ENCODE measurements around the gene USP21. TPM values are rescaled to one million over a fixed set of nuclear protein-coding genes. Genes with fewer than 3 reads are reported as not detected.
"Not testable (repeated sequence)": the region's sequence is repeated elsewhere in the genome, so short reads cannot be mapped to it uniquely, and the experiment has no call there.

Gene USP21
- total RNA-seq = 11.1 TPM

- Histone ChIP-seq H3K9me3 (ENCODE audit: low read depth, low read length) (no peaks in the 10 kb centered on the region), H3K4me1 (ENCODE audit: insufficient read depth, low read length) (peaks cover 34% of the 10 kb centered on the region), H3K27me3 (ENCODE audit: insufficient read depth, low read length) (no peaks in the 10 kb centered on the region), H3K4me3 (ENCODE audit: low read length) (peak within 1 kb of the TSS; percentile 73)
These were observed at the start of gene USP21 for GRCh38 chr1:161159087-161159912. USP21 (plus strand) TSS chr1:161159500; CDS start chr1:161160641, 1,141 bp downstream.

DNA sequence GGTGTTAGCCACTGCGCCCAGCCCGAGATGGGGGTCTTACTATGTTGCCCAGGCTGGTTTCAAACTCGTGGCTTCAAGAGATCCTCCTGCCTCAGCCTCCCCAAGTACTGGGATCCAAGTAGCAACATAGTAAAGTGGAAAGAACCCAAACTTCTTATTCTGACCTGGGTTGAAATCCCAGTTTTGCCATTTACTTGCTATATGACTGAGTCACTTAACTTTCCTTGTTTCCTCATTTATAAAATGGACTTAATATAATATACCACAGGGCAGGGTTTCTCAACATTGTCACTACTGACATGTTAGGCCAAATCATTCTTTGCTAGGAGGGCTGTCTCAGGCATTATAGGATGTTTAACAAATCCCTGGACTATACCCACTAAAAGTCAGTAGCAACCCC is 48.2 kb upstream of the USP21 start:
- Histone ChIP-seq H3K4me3 (ENCODE audit: low read length) (no peak overlapping the region), H3K9me3 (ENCODE audit: low read depth, low read length) (no peaks in the 10 kb centered on the region), H3K4me1 (ENCODE audit: insufficient read depth, low read length) (peaks cover 39% of the 10 kb centered on the region), H3K27me3 (ENCODE audit: insufficient read depth, low read length) (no peaks in the 10 kb centered on the region)

GRCh38 chr1:161111527-161111926 is 47.8 kb upstream of the USP21 start:
- Histone ChIP-seq H3K9me3 (ENCODE audit: low read depth, low read length) (no peaks in the 10 kb centered on the region), H3K27me3 (ENCODE audit: insufficient read depth, low read length) (no peaks in the 10 kb centered on the region), H3K4me3 (ENCODE audit: low read length) (no peak overlapping the region), H3K4me1 (ENCODE audit: insufficient read depth, low read length) (peaks cover 43% of the 10 kb centered on the region)

DNA sequence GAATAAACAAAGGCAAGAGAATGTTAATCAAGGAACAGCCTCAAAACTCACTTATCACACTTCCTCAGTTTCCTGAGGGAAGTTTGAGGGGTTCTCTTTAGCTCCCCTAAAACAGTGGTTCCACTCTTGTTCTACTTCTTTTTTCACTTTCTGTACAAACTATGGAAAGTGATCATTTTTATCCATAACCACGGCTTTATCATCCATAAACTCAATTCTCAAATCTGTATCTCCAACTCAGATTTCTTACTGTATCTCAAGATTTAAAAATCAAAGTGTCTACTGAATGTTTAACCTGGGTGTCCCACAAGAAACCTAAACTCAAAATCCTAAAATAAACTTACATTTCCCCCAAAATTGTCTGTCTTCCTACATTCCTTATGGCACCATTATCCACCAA is 45.4 kb upstream of the USP21 start:
- no peaks in the 10 kb centered on the region for H3K9me3 ChIP-seq (ENCODE audit: low read depth, low read length)
- no peaks in the 10 kb centered on the region for H3K27me3 ChIP-seq (ENCODE audit: insufficient read depth, low read length)
- no peak overlapping the region for H3K4me3 ChIP-seq (ENCODE audit: low read length)
- H3K4me1 ChIP-seq (ENCODE audit: insufficient read depth, low read length) = peaks cover 60% of the 10 kb centered on the region

DNA sequence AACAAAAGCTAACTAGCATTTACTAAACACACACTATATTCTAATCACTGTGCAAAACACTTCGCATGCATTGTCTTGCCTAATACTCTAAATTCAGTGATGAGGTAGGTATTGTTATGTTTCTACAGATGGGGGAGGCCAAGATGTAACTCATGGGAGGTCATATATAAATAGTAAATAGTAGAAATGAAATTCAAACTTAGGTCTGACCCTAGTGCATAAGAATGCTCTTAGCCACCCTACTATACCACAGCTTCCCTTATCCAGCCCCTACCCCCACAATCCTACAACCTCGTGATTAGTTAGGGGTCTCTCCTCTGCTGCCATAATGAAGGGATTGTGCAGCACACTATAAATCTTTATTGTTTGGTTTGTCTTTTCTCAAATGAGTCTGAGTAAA is 44.7 kb upstream of the USP21 start:
- Histone ChIP-seq H3K9me3 (ENCODE audit: low read depth, low read length) (no peaks in the 10 kb centered on the region), H3K4me1 (ENCODE audit: insufficient read depth, low read length) (peaks cover 67% of the 10 kb centered on the region), H3K27me3 (ENCODE audit: insufficient read depth, low read length) (no peaks in the 10 kb centered on the region), H3K4me3 (ENCODE audit: low read length) (no peak overlapping the region)

GRCh38 chr1:161115132-161115711 is 44.1 kb upstream of the USP21 start:
- Histone ChIP-seq H3K4me1 (ENCODE audit: insufficient read depth, low read length) (peaks cover 73% of the 10 kb centered on the region), H3K27me3 (ENCODE audit: insufficient read depth, low read length) (no peaks in the 10 kb centered on the region), H3K9me3 (ENCODE audit: low read depth, low read length) (no peaks in the 10 kb centered on the region), H3K4me3 (ENCODE audit: low read length) (no peak overlapping the region)

- H3K27me3 ChIP-seq (ENCODE audit: insufficient read depth, low read length); H3K4me3 ChIP-seq (ENCODE audit: low read length); H3K9me3 ChIP-seq (ENCODE audit: low read depth, low read length): not testable (repeated sequence)
- peaks cover 79% of the 10 kb centered on the region for H3K4me1 ChIP-seq (ENCODE audit: insufficient read depth, low read length)
These were observed 43.3 kb upstream of the USP21 start for GRCh38 chr1:161115961-161116360.

- no peaks in the 10 kb centered on the region for H3K27me3 ChIP-seq (ENCODE audit: insufficient read depth, low read length)
- H3K9me3 ChIP-seq (ENCODE audit: low read depth, low read length) = no peaks in the 10 kb centered on the region
- peaks cover 86% of the 10 kb centered on the region for H3K4me1 ChIP-seq (ENCODE audit: insufficient read depth, low read length)
- H3K4me3 ChIP-seq (ENCODE audit: low read length) = peak within 1 kb of the TSS; percentile 88
These were observed 41.3 kb upstream of the USP21 start, which contains the start of the genes NIT1 and PFDN2 for GRCh38 chr1:161117759-161118581. NIT1 (plus strand) TSS chr1:161118105; CDS start chr1:161118177, 72 bp downstream. PFDN2 (minus strand) TSS chr1:161118037; CDS start chr1:161118026, 11 bp downstream.

DNA sequence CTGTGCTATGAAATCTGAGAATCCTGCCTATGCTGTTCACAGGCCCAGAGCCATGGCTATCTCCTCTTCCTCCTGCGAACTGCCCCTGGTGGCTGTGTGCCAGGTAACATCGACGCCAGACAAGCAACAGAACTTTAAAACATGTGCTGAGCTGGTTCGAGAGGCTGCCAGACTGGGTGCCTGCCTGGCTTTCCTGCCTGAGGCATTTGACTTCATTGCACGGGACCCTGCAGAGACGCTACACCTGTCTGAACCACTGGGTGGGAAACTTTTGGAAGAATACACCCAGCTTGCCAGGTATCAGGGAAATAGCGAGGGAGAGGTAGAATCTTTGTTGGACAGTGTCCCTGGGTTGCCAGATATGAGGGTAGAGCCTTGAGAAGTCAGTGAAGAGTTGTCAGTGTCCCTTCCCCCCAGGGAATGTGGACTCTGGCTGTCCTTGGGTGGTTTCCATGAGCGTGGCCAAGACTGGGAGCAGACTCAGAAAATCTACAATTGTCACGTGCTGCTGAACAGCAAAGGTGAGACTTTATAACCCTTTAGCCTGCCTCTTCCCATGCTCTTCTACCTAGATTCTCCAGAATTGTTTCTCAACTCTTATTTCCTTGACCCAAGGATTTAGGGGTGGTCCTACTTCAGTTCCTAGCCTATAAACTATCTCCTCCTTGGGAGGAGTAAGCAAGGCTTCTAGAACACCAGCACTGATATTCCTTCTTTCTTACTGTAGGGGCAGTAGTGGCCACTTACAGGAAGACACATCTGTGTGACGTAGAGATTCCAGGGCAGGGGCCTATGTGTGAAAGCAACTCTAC is 40.0 kb upstream of the USP21 start:
- peaks cover 75% of the 10 kb centered on the region for H3K4me1 ChIP-seq (ENCODE audit: insufficient read depth, low read length)
- H3K4me3 ChIP-seq (ENCODE audit: low read length) = no peak overlapping the region
- no peaks in the 10 kb centered on the region for H3K27me3 ChIP-seq (ENCODE audit: insufficient read depth, low read length)
- H3K9me3 ChIP-seq (ENCODE audit: low read depth, low read length) = no peaks in the 10 kb centered on the region

GRCh38 chr1:161121042-161121650 is 38.2 kb upstream of the USP21 start:
- H3K27me3 ChIP-seq (ENCODE audit: insufficient read depth, low read length) = no peaks in the 10 kb centered on the region
- peaks cover 62% of the 10 kb centered on the region for H3K4me1 ChIP-seq (ENCODE audit: insufficient read depth, low read length)
- no peaks in the 10 kb centered on the region for H3K9me3 ChIP-seq (ENCODE audit: low read depth, low read length)
- H3K4me3 ChIP-seq (ENCODE audit: low read length) = no peak overlapping the region

GRCh38 chr1:161121834-161122233 is 37.5 kb upstream of the USP21 start:
- Histone ChIP-seq H3K9me3 (ENCODE audit: low read depth, low read length) (no peaks in the 10 kb centered on the region), H3K4me1 (ENCODE audit: insufficient read depth, low read length) (peaks cover 58% of the 10 kb centered on the region), H3K4me3 (ENCODE audit: low read length) (no peak overlapping the region), H3K27me3 (ENCODE audit: insufficient read depth, low read length) (no peaks in the 10 kb centered on the region)

DNA sequence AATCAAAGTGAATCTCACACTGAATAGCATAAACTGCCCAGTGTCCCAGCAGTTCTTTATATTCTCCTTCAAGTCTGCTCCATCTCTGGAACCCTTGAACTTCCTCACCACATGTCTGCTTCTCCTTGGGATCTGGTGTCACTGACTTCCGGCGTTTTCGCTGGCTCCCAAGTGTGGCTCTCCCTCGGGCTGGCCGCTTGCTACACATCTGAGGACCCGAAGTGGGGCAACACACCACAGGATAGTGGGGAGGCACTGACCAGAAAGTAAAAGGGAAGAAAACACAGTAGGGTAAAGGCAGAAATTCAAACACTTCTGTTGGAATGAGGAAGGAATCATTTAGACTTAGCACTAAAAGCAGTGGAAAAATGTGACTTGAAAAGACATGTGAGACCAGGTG is 36.3 kb upstream of the USP21 start:
- no peak overlapping the region for H3K4me3 ChIP-seq (ENCODE audit: low read length)
- H3K4me1 ChIP-seq (ENCODE audit: insufficient read depth, low read length) = peaks cover 62% of the 10 kb centered on the region
- no peaks in the 10 kb centered on the region for H3K27me3 ChIP-seq (ENCODE audit: insufficient read depth, low read length)

GRCh38 chr1:161127649-161128048 is 31.7 kb upstream of the USP21 start:
- no peaks in the 10 kb centered on the region for H3K27me3 ChIP-seq (ENCODE audit: insufficient read depth, low read length)
- peaks cover 56% of the 10 kb centered on the region for H3K4me1 ChIP-seq (ENCODE audit: insufficient read depth, low read length)
- no peaks in the 10 kb centered on the region for H3K9me3 ChIP-seq (ENCODE audit: low read depth, low read length)
- no peak overlapping the region for H3K4me3 ChIP-seq (ENCODE audit: low read length)

More for the DNA sequence above, 36.3 kb upstream of the USP21 start:
- H3K9me3 ChIP-seq (ENCODE audit: low read depth, low read length) = no peaks in the 10 kb centered on the region

All from mononuclear cell (primary cell).